Astrocyte (in vitro differentiated cells and primary cell): Measurements from ENCODE around the gene INPP5K. TPM values are rescaled to one million over a fixed set of nuclear protein-coding genes. Genes with fewer than 3 reads are reported as not detected.

ENCODE experiments used
- DNase-seq: peaks from one replicate; pipeline ENCODE4 v3.0.0-alpha.2; 2010; ENCODE audit warnings: low read depth
- FAIRE-seq: peaks from 2 replicates; lab custom pipeline; 2011; peaks lifted over from hg19 to GRCh38; lab: Jason Lieb, UNC
- H2AFZ ChIP-seq: 2 replicates; pipeline ENCODE4 v1.6.0; 2012; ENCODE audit warnings: low read depth, low read length, inconsistent platforms
- H3K27ac ChIP-seq: 2 replicates; pipeline ENCODE4 v1.5.1; 2011; ENCODE audit warnings: low read depth, low read length, inconsistent platforms
- H3K27me3 ChIP-seq: 2 replicates; pipeline ENCODE4 v1.6.0; 2011; ENCODE audit warnings: low read length, inconsistent platforms; ENCODE audit not compliant: insufficient read depth
- H3K36me3 ChIP-seq: 2 replicates; pipeline ENCODE4 v1.5.1; 2011; ENCODE audit warnings: low read length, inconsistent platforms; ENCODE audit not compliant: insufficient read depth
- H3K4me1 ChIP-seq: 2 replicates; pipeline ENCODE4 v1.5.1; 2011; ENCODE audit warnings: low read length, inconsistent platforms; ENCODE audit not compliant: insufficient read depth
- H3K4me2 ChIP-seq: 2 replicates; pipeline ENCODE4 v1.6.0; 2012; ENCODE audit warnings: low read length, inconsistent platforms
- H3K4me3 ChIP-seq: 2 replicates; pipeline ENCODE4 v1.5.1; 2011; ENCODE audit warnings: low read depth, mild to moderate bottlenecking, low read length, inconsistent platforms; ENCODE audit not compliant: insufficient read depth
- H3K79me2 ChIP-seq: 2 replicates; pipeline ENCODE4 v1.6.0; 2012; ENCODE audit warnings: mild to moderate bottlenecking, low read length, inconsistent platforms; ENCODE audit not compliant: insufficient read depth
- H3K9ac ChIP-seq: 2 replicates; pipeline ENCODE4 v1.6.0; 2012; ENCODE audit warnings: mild to moderate bottlenecking, low read length, inconsistent platforms
- H3K9me3 ChIP-seq: 2 replicates; pipeline ENCODE4 v1.5.1; 2012; ENCODE audit warnings: low read depth, mild to moderate bottlenecking, low read length, inconsistent platforms; ENCODE audit not compliant: insufficient read depth
- H4K20me1 ChIP-seq: 2 replicates; pipeline ENCODE4 v1.6.0; 2012; ENCODE audit warnings: low read length, inconsistent platforms; ENCODE audit not compliant: insufficient read depth
- H3K27ac Mint-ChIP-seq: one replicate; pipeline ENCODE4 v1.8.0; 2021; ENCODE audit warnings: mild to moderate bottlenecking, mixed read lengths; ENCODE audit not compliant: unreplicated experiment
- H3K27me3 Mint-ChIP-seq: one replicate; pipeline ENCODE4 v1.8.0; 2021; ENCODE audit warnings: low read depth, mixed read lengths; ENCODE audit not compliant: unreplicated experiment
- H3K36me3 Mint-ChIP-seq: one replicate; pipeline ENCODE4 v1.8.0; 2021; ENCODE audit warnings: low read depth, mixed read lengths; ENCODE audit not compliant: unreplicated experiment
- H3K4me1 Mint-ChIP-seq: one replicate; pipeline ENCODE4 v1.8.0; 2021; ENCODE audit warnings: low read depth, mixed read lengths; ENCODE audit not compliant: unreplicated experiment
- H3K4me3 Mint-ChIP-seq: one replicate; pipeline ENCODE4 v1.8.0; 2021; ENCODE audit warnings: mild to moderate bottlenecking, moderate library complexity, mixed read lengths; ENCODE audit not compliant: unreplicated experiment
- H3K9me3 Mint-ChIP-seq: one replicate; pipeline ENCODE4 v1.8.0; 2021; ENCODE audit warnings: mild to moderate bottlenecking, mixed read lengths; ENCODE audit not compliant: unreplicated experiment
- CTCF ChIP-seq: IDR thresholded peaks from 2 replicates; pipeline ENCODE4 v1.5.1; 2011; ENCODE audit warnings: low read depth, mild to moderate bottlenecking, inconsistent platforms, low read length, moderate library complexity; ENCODE audit not compliant: insufficient read depth
- EZH2 ChIP-seq: IDR thresholded peaks from 2 replicates; pipeline ENCODE4 v1.6.1; 2012; ENCODE audit warnings: mild to moderate bottlenecking, low read length, inconsistent platforms; ENCODE audit not compliant: insufficient read depth
- total RNA-seq: library from RNA; stranded (reverse); gene quantifications from 2 replicates; pipeline ENCODE4 v1.2.1, GENCODE V29; 2021

The INPP5K gene
- total RNA-seq, 1 donor from 2014 or later = 26.7 TPM

GRCh38 chr17:1486802-1487695 lies 29.4 kb downstream of the INPP5K start:
- no peak overlapping the region for H2AFZ ChIP-seq
- DNase-seq = peak; percentile 50
- peaks cover 21% of the 10 kb centered on the region for H4K20me1 ChIP-seq
- peaks cover 15% of the 10 kb centered on the region for H3K4me1 Mint-ChIP-seq
- peak overlapping the region; percentile 10 for H3K4me3 ChIP-seq
- H3K27ac ChIP-seq = peak overlapping the region; percentile 47
- TF ChIP-seq CTCF = no peak
- no peak for TF ChIP-seq EZH2
- peaks cover 35% of the 10 kb centered on the region for H3K79me2 ChIP-seq
- peak overlapping the region; percentile 87 for H3K27ac Mint-ChIP-seq
- peak overlapping the region; percentile 61 for H3K9ac ChIP-seq
- no peaks in the 10 kb centered on the region for H3K9me3 Mint-ChIP-seq
- H3K27me3 Mint-ChIP-seq = no peaks in the 10 kb centered on the region
- FAIRE-seq = no peak
- peaks cover 3% of the 10 kb centered on the region for H3K36me3 ChIP-seq
- peaks cover 4% of the 10 kb centered on the region for H3K36me3 Mint-ChIP-seq
- H3K9me3 ChIP-seq = no peaks in the 10 kb centered on the region
- peak overlapping the region; percentile 80 for H3K4me2 ChIP-seq
- H3K4me3 Mint-ChIP-seq = no peak overlapping the region
- H3K27me3 ChIP-seq = no peaks in the 10 kb centered on the region
- peaks cover 37% of the 10 kb centered on the region for H3K4me1 ChIP-seq

GRCh38 chr17:1485423-1486376 lies 30.7 kb downstream of the INPP5K start:
- peak overlapping the region; percentile 47 for H2AFZ ChIP-seq
- no peak overlapping the region for H3K27ac Mint-ChIP-seq
- peak overlapping the region; percentile 53 for H3K27ac ChIP-seq
- H3K36me3 Mint-ChIP-seq = peaks cover 11% of the 10 kb centered on the region
- H3K4me1 ChIP-seq = peaks cover 33% of the 10 kb centered on the region
- H3K27me3 ChIP-seq = no peaks in the 10 kb centered on the region
- H3K4me3 Mint-ChIP-seq = no peak overlapping the region
- peaks cover 15% of the 10 kb centered on the region for H3K4me1 Mint-ChIP-seq
- DNase-seq (peak; percentile 44), FAIRE-seq (no peak)
- H3K27me3 Mint-ChIP-seq = no peaks in the 10 kb centered on the region
- H3K9me3 ChIP-seq = no peaks in the 10 kb centered on the region
- peaks cover 33% of the 10 kb centered on the region for H4K20me1 ChIP-seq
- TF ChIP-seq EZH2 (no peak), CTCF (no peak)
- H3K4me3 ChIP-seq = peak overlapping the region; percentile 64
- peaks cover 5% of the 10 kb centered on the region for H3K36me3 ChIP-seq
- H3K9ac ChIP-seq = peak overlapping the region; percentile 78
- H3K9me3 Mint-ChIP-seq = no peaks in the 10 kb centered on the region
- peak overlapping the region; percentile 90 for H3K4me2 ChIP-seq
- H3K79me2 ChIP-seq = peaks cover 31% of the 10 kb centered on the region
